ENCODE measurements around the gene ADCY7. TPM values are rescaled to one million over a fixed set of nuclear protein-coding genes. Genes with fewer than 3 reads are reported as not detected.

ADCY7 gene
- total and polyA plus RNA-seq, 2 donors (not counting 1 experiment from before 2014, with no cell fraction given): 9.9 to 34.0 TPM

DNA sequence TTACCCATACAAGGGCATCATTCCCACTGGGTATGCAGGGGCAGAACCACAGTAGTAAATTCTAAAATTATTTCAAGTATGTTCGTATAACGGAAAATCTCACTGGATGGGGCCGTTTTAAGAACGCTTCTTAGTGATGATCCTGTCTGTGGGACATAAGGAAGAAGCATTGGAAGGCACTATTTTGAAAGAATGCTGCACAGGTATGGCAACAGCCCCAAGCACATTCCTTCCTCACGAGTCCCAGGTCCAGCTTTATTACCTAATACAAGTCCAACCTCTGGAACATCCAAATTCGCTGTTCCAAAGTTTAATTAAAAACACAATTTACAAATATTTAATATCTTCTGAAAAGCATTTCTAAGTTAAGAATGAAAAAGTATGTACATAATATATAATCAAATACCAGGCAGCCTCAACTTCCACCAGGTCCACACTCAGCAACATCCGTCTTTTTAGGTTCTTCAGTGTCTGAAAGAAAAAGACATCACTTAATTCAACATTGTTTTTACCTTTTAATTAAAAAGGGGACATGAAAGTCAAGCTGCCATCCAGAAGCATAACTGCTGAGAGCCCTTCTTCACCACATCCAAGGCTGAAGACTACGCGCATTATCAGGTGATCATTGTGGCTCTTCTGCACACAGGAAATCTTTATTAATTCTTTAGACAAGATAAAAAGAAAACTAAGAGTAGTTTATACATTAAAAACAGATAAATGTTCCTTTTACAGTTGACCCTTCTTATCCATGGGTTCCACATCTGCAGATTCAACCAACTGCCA is 52.6 kb downstream of the ADCY7 start:
- H4K20me1 ChIP-seq (ENCODE audit: control insufficient read depth, extremely low read depth, insufficient read depth, low read length): no peaks in the 10 kb centered on the region
- TF ChIP-seq, protein P1, sequence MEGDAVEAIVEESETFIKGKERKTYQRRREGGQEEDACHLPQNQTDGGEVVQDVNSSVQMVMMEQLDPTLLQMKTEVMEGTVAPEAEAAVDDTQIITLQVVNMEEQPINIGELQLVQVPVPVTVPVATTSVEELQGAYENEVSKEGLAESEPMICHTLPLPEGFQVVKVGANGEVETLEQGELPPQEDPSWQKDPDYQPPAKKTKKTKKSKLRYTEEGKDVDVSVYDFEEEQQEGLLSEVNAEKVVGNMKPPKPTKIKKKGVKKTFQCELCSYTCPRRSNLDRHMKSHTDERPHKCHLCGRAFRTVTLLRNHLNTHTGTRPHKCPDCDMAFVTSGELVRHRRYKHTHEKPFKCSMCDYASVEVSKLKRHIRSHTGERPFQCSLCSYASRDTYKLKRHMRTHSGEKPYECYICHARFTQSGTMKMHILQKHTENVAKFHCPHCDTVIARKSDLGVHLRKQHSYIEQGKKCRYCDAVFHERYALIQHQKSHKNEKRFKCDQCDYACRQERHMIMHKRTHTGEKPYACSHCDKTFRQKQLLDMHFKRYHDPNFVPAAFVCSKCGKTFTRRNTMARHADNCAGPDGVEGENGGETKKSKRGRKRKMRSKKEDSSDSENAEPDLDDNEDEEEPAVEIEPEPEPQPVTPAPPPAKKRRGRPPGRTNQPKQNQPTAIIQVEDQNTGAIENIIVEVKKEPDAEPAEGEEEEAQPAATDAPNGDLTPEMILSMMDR (conservative IDR thresholded peaks at IDR 0.05 in 1 of 2, IDR thresholded peaks at IDR 0.05 in 1 of 2; ENCODE audit: low read depth in 1 of 2, low read length in 2 of 2): no peak
- no peak for TF ChIP-seq EZH2 (IDR thresholded peaks at IDR 0.05; ENCODE audit: low read length, missing control alignments)
- no peaks in the 10 kb centered on the region for H3K79me2 ChIP-seq (ENCODE audit: control insufficient read depth, insufficient read depth, low read length)
- no peak overlapping the region for H3K9ac ChIP-seq (ENCODE audit: insufficient read depth, low read length)
- H3K4me1 ChIP-seq (ENCODE audit: control insufficient read depth, extremely low read depth, insufficient read depth, low read length): no peaks in the 10 kb centered on the region
- no peaks in the 10 kb centered on the region for H3K27me3 ChIP-seq (ENCODE audit: control insufficient read depth, insufficient read depth, low read length)
- H2AFZ ChIP-seq (ENCODE audit: low read length): no peak overlapping the region
- no peak for DNase-seq (ENCODE audit: low read depth in 2 of 2)
- no peaks in the 10 kb centered on the region for H3K9me3 ChIP-seq (ENCODE audit: control insufficient read depth, insufficient read depth, low read depth, low read length)
- H3K36me3 ChIP-seq (ENCODE audit: control insufficient read depth, insufficient read depth, low read length): peaks cover 12% of the 10 kb centered on the region
- no peak overlapping the region for H3K27ac ChIP-seq (ENCODE audit: insufficient read depth, low read length)
- no peak overlapping the region for H3K4me2 ChIP-seq (ENCODE audit: extremely low read depth, insufficient read depth, low read length)
- no peak overlapping the region for H3K4me3 ChIP-seq (replicated peaks in 1 of 4; ENCODE audit: control extremely low read depth in 1 of 4, insufficient read depth in 1 of 4, low read depth in 3 of 4, low read length in 4 of 4)

DNA sequence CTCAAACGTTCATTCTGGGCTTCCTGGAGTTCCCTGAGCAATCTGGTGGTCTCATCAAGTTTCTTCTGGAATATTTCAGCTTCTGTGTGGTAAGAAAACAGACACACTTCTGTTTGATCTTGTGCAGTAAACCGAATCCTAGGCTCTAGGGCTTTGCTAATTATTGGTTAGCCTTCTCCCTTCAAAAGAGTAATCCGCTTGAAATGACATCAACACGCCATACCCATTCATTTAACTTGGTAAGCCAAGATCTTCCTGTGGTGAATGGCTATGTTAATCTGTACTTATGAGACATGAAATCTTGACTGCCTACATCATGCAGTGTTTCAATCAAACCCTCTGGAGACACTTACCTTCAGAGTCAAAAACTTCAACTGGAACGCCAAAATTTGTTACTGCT is 54.0 kb downstream of the ADCY7 start:
- Histone ChIP-seq H4K20me1 (ENCODE audit: control insufficient read depth, extremely low read depth, insufficient read depth, low read length) (no peaks in the 10 kb centered on the region), H2AFZ (ENCODE audit: low read length) (no peak overlapping the region), H3K9ac (ENCODE audit: insufficient read depth, low read length) (no peak overlapping the region), H3K79me2 (ENCODE audit: control insufficient read depth, insufficient read depth, low read length) (no peaks in the 10 kb centered on the region), H3K27ac (ENCODE audit: insufficient read depth, low read length) (no peak overlapping the region), H3K4me2 (ENCODE audit: extremely low read depth, insufficient read depth, low read length) (no peak overlapping the region), H3K36me3 (ENCODE audit: control insufficient read depth, insufficient read depth, low read length) (peaks cover 9% of the 10 kb centered on the region), H3K4me1 (ENCODE audit: control insufficient read depth, extremely low read depth, insufficient read depth, low read length) (no peaks in the 10 kb centered on the region), H3K27me3 (ENCODE audit: control insufficient read depth, insufficient read depth, low read length) (no peaks in the 10 kb centered on the region), H3K4me3 (replicated peaks in 1 of 4; ENCODE audit: control extremely low read depth in 1 of 4, insufficient read depth in 1 of 4, low read depth in 3 of 4, low read length in 4 of 4) (no peak overlapping the region), H3K9me3 (ENCODE audit: control insufficient read depth, insufficient read depth, low read depth, low read length) (no peaks in the 10 kb centered on the region)
- no peak for DNase-seq (ENCODE audit: low read depth in 2 of 2)
- TF ChIP-seq, protein P1 (conservative IDR thresholded peaks at IDR 0.05 in 1 of 2, IDR thresholded peaks at IDR 0.05 in 1 of 2; ENCODE audit: low read depth in 1 of 2, low read length in 2 of 2): no peak
- no peak for TF ChIP-seq EZH2 (IDR thresholded peaks at IDR 0.05; ENCODE audit: low read length, missing control alignments)

DNA sequence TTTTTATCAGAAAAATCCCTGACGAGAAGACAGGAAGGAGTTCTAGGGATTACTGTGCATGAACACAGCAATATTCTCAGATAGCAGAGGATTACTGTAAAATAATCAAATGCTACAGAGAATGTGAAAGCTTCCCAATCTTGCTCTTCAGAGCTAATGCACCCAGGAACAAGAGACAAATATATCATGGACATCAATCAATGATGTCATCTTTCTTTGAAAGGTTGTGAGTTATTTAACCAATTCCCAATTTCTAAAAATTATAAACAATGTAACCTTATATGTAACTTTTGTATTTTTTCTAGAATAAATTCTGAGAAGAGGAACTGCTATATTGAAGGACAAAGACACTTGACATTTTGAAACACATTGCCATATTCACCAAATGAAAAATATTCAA is 56.0 kb downstream of the ADCY7 start:
- no peak overlapping the region for H3K4me3 ChIP-seq (replicated peaks in 1 of 4; ENCODE audit: control extremely low read depth in 1 of 4, insufficient read depth in 1 of 4, low read depth in 3 of 4, low read length in 4 of 4)
- no peak overlapping the region for H3K4me2 ChIP-seq (ENCODE audit: extremely low read depth, insufficient read depth, low read length)
- H3K4me1 ChIP-seq (ENCODE audit: control insufficient read depth, extremely low read depth, insufficient read depth, low read length): no peaks in the 10 kb centered on the region
- H3K9ac ChIP-seq (ENCODE audit: insufficient read depth, low read length): no peak overlapping the region
- H3K9me3 ChIP-seq (ENCODE audit: control insufficient read depth, insufficient read depth, low read depth, low read length): no peaks in the 10 kb centered on the region
- TF ChIP-seq EZH2 (IDR thresholded peaks at IDR 0.05; ENCODE audit: low read length, missing control alignments): no peak
- TF ChIP-seq, protein P1 (conservative IDR thresholded peaks at IDR 0.05 in 1 of 2, IDR thresholded peaks at IDR 0.05 in 1 of 2; ENCODE audit: low read depth in 1 of 2, low read length in 2 of 2): no peak
- no peaks in the 10 kb centered on the region for H3K79me2 ChIP-seq (ENCODE audit: control insufficient read depth, insufficient read depth, low read length)
- DNase-seq (ENCODE audit: low read depth in 2 of 2): no peak
- H3K27me3 ChIP-seq (ENCODE audit: control insufficient read depth, insufficient read depth, low read length): no peaks in the 10 kb centered on the region
- H4K20me1 ChIP-seq (ENCODE audit: control insufficient read depth, extremely low read depth, insufficient read depth, low read length): no peaks in the 10 kb centered on the region
- H2AFZ ChIP-seq (ENCODE audit: low read length): no peak overlapping the region
- no peak overlapping the region for H3K27ac ChIP-seq (ENCODE audit: insufficient read depth, low read length)
- peaks cover 5% of the 10 kb centered on the region for H3K36me3 ChIP-seq (ENCODE audit: control insufficient read depth, insufficient read depth, low read length)
